ENCODE data around the gene GALNT5. TPM values are rescaled to one million over a fixed set of nuclear protein-coding genes. Genes with fewer than 3 reads are reported as not detected.

GALNT5 gene
- total and polyA plus RNA-seq, 10 of the 15 experiments (the other 5 are each of a cell fraction or from before 2014, with no cell fraction given) = under 0.01 to 0.25 (median 0.03) TPM; not detected in 4

DNA sequence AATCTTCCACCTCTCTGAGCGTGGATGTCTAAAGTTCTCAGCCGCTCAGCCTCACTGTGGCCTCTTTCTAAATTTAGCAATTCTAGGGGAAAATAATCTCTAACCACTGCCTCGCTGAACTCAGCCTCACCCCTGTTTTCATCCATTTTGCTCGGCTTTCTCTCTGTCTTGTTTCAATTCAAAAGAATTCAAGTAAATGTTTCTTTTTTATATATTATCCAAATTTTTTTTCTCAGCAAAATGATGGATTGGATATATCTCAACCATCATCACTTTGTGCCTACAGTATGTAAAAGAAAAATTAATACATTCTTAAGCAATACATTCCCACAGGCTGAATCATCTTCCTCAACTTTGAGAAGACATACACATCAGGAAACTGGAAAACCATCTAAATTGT, 24.0 kb upstream of the GALNT5 start:
- ATAC-seq (no peak), FAIRE-seq (no peak), DNase-seq (ENCODE audit: low read depth, low spot score) (no peak)
- intact Hi-C loops (cut with micrococcal nuclease; ENCODE audit: unreplicated experiment) (no loop called here), in situ Hi-C loops (cut with MboI) (no loop called here)
- H3K79me2 ChIP-seq (ENCODE audit: control insufficient read depth, insufficient read depth, low read length) = no peaks in the 10 kb centered on the region
- 32% methylated on average over 4 of the region's 4 CpGs for WGBS (ENCODE audit: insufficient coverage, insufficient replicate concordance, low lambda C conversion rate, missing lambda C conversion rate)
- SMC1A ChIA-PET (ENCODE audit: uncharacterized antibody, unreplicated experiment) = no interaction called here
- H3K4me3 ChIP-seq = no peak overlapping the region
- CTCF ChIA-PET = interaction anchor here (0.7 kb wide), 1 partner anchor 8 kb away, joined by 3 read pairs; no protein-coding TSS in a partner anchor
- H3K9me3 ChIP-seq (replicated peaks; ENCODE audit: control insufficient read depth, insufficient read depth, low read length) = no peaks in the 10 kb centered on the region
- no peaks in the 10 kb centered on the region for H4K20me1 ChIP-seq (ENCODE audit: control insufficient read depth, insufficient read depth)
- no peaks in the 10 kb centered on the region for H3K4me1 ChIP-seq (ENCODE audit: control insufficient read depth, insufficient read depth, low read length)
- POLR2A ChIA-PET = no interaction called here
- BruUV-seq (replicated peaks) = no TSS peak
- TF ChIP-seq RBBP5 (conservative IDR thresholded peaks at IDR 0.05) = no peak
- H3K27me3 ChIP-seq (replicated peaks in 1 of 2; ENCODE audit: control insufficient read depth in 2 of 2, insufficient read depth in 2 of 2, low read length in 1 of 2) = peaks cover 0 to 3% of the 10 kb centered on the region in 2 experiments; a peak in 1 of 4 replicates
- H2AFZ ChIP-seq (ENCODE audit: control insufficient read depth, low read depth, low read length) = no peak overlapping the region
- H3K36me3 ChIP-seq (ENCODE audit: control insufficient read depth in 2 of 2, insufficient read depth in 2 of 2, low read length in 1 of 2) = no peaks in the 10 kb centered on the region
- H3K9ac ChIP-seq (ENCODE audit: control insufficient read depth, insufficient read depth, low read length) = no peak overlapping the region
- H3K4me2 ChIP-seq (ENCODE audit: control insufficient read depth, insufficient read depth) = no peak overlapping the region
- no peak overlapping the region for H3K27ac ChIP-seq (ENCODE audit: control insufficient read depth, insufficient read depth)
- RAD21 ChIA-PET (ENCODE audit: unreplicated experiment) = no interaction called here

DNA sequence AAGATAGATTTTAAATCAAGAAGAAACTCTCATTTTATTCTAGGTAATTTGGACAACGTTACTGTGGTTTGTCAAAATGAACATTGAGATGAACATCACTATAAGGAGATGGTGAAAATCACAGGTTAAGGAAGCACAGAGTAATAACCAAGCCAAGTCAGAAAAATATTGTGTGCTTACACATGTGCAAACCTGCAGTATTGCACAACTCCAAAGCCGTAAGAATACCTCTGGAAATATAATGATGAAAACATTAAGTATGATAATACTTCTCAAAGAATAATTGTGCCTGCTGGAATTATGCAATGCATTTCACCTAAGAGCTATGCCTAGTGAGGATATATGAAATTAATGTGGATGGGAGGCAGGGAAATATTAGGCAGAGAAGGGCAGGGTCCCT, 21.1 kb upstream of the GALNT5 start:
- Histone ChIP-seq H3K4me3 (no peak overlapping the region), H2AFZ (ENCODE audit: control insufficient read depth, low read depth, low read length) (no peak overlapping the region), H3K27ac (ENCODE audit: control insufficient read depth, insufficient read depth) (no peak overlapping the region), H3K4me2 (ENCODE audit: control insufficient read depth, insufficient read depth) (no peak overlapping the region), H4K20me1 (ENCODE audit: control insufficient read depth, insufficient read depth) (no peaks in the 10 kb centered on the region), H3K36me3 (ENCODE audit: control insufficient read depth in 2 of 2, insufficient read depth in 2 of 2, low read length in 1 of 2) (no peaks in the 10 kb centered on the region), H3K79me2 (ENCODE audit: control insufficient read depth, insufficient read depth, low read length) (no peaks in the 10 kb centered on the region), H3K4me1 (ENCODE audit: control insufficient read depth, insufficient read depth, low read length) (no peaks in the 10 kb centered on the region), H3K9ac (ENCODE audit: control insufficient read depth, insufficient read depth, low read length) (no peak overlapping the region), H3K27me3 (replicated peaks in 1 of 2; ENCODE audit: control insufficient read depth in 2 of 2, insufficient read depth in 2 of 2, low read length in 1 of 2) (peaks cover 0 to 3% of the 10 kb centered on the region in 2 experiments; a peak in 1 of 4 replicates), H3K9me3 (replicated peaks; ENCODE audit: control insufficient read depth, insufficient read depth, low read length) (no peaks in the 10 kb centered on the region)
- ATAC-seq (no peak), FAIRE-seq (no peak), DNase-seq (ENCODE audit: low read depth, low spot score) (no peak)
- RAD21 ChIA-PET (ENCODE audit: unreplicated experiment) = interaction anchor here (2.0 kb wide), 1 partner anchor 43 kb away, joined by 5 read pairs; no protein-coding TSS in a partner anchor
- CTCF ChIA-PET = no interaction called here
- in situ Hi-C loops (cut with MboI) = no loop called here
- SMC1A ChIA-PET (ENCODE audit: uncharacterized antibody, unreplicated experiment) = interaction anchor here (0.6 to 1.2 kb wide), 5 partner anchors 9 to 49 kb away, joined by 3 read pairs; no protein-coding TSS in a partner anchor
- POLR2A ChIA-PET = no interaction called here
- 46% methylated on average over 2 of the region's 2 CpGs for WGBS (ENCODE audit: insufficient coverage, insufficient replicate concordance, low lambda C conversion rate, missing lambda C conversion rate)
- intact Hi-C loops (cut with micrococcal nuclease; ENCODE audit: unreplicated experiment) = no loop called here
- no TSS peak for BruUV-seq (replicated peaks)
- no peak for TF ChIP-seq ZBED1 (IDR thresholded peaks at IDR 0.05; ENCODE audit: borderline replicate concordance)
- no peak for TF ChIP-seq CHD1 (IDR thresholded peaks at IDR 0.05; ENCODE audit: low read depth, low read length)
- TF ChIP-seq, protein P1, sequence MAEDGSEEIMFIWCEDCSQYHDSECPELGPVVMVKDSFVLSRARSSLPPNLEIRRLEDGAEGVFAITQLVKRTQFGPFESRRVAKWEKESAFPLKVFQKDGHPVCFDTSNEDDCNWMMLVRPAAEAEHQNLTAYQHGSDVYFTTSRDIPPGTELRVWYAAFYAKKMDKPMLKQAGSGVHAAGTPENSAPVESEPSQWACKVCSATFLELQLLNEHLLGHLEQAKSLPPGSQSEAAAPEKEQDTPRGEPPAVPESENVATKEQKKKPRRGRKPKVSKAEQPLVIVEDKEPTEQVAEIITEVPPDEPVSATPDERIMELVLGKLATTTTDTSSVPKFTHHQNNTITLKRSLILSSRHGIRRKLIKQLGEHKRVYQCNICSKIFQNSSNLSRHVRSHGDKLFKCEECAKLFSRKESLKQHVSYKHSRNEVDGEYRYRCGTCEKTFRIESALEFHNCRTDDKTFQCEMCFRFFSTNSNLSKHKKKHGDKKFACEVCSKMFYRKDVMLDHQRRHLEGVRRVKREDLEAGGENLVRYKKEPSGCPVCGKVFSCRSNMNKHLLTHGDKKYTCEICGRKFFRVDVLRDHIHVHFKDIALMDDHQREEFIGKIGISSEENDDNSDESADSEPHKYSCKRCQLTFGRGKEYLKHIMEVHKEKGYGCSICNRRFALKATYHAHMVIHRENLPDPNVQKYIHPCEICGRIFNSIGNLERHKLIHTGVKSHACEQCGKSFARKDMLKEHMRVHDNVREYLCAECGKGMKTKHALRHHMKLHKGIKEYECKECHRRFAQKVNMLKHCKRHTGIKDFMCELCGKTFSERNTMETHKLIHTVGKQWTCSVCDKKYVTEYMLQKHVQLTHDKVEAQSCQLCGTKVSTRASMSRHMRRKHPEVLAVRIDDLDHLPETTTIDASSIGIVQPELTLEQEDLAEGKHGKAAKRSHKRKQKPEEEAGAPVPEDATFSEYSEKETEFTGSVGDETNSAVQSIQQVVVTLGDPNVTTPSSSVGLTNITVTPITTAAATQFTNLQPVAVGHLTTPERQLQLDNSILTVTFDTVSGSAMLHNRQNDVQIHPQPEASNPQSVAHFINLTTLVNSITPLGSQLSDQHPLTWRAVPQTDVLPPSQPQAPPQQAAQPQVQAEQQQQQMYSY (CRISPR knock-in tag; IDR thresholded peaks at IDR 0.05) = no peak
- no peak for TF ChIP-seq NFXL1 (IDR thresholded peaks at IDR 0.05; ENCODE audit: borderline replicate concordance)
- no peak for TF ChIP-seq SPI1 (IDR thresholded peaks at IDR 0.05; ENCODE audit: borderline replicate concordance, insufficient read depth, low read depth, low read length)
- no peak for TF ChIP-seq E2F4 (IDR thresholded peaks at IDR 0.05; ENCODE audit: low read depth, low read length)
- no peak for TF ChIP-seq TARDBP (IDR thresholded peaks at IDR 0.05; ENCODE audit: borderline replicate concordance)
- TF ChIP-seq MXI1 (IDR thresholded peaks at IDR 0.05; ENCODE audit: low read depth, low read length) = no peak
- TF ChIP-seq ZNF207 (IDR thresholded peaks at IDR 0.05; ENCODE audit: borderline replicate concordance) = no peak
- no peak for TF ChIP-seq KAT2A (conservative IDR thresholded peaks at IDR 0.05; ENCODE audit: control insufficient read depth, low read depth, low read length)
- TF ChIP-seq BCL11A (IDR thresholded peaks at IDR 0.05; ENCODE audit: low read depth, low read length) = no peak

Data from GM12878 (cell line).